HepG2 (cell line): ENCODE results near the gene FAM168A. TPM values are rescaled to one million over a fixed set of nuclear protein-coding genes. Genes with fewer than 3 reads are reported as not detected.

ENCODE experiments used
- AGO2 ChIP-seq: fragments of 200-400 bp; formaldehyde crosslinking; optimal IDR thresholded peaks from 2 replicates; pipeline ENCODE3; 2017; ENCODE audit warnings: mild to moderate bottlenecking, low read depth, low read length, moderate library complexity
- CEBPG ChIP-seq: IDR thresholded peaks from 2 replicates; pipeline ENCODE4 v1.6.1; 2016
- CHD4 ChIP-seq: fragments of 200-600 bp; sonication (generic); IDR thresholded peaks from 2 replicates; pipeline ENCODE4 v1.7.0; 2017; ENCODE audit warnings: mild to moderate bottlenecking, low read length, borderline replicate concordance
- CREB3 ChIP-seq: sonication (generic); formaldehyde crosslinking; IDR thresholded peaks from 2 replicates; pipeline ENCODE4 v1.5.0; 2020; ENCODE audit warnings: missing genetic modification reagents
- FOXA1 ChIP-seq, 2 experiments: fragments of 450-650 bp in 1 of 2; sonication (generic) in 1 of 2; formaldehyde crosslinking in 1 of 2; IDR thresholded peaks; 2 replicates each; pipeline versions ENCODE4 v1.4.0 to v1.6.1; 2016 to 2020; ENCODE audit warnings: missing genetic modification reagents in 1 of 2
- HINFP ChIP-seq: sonication (generic); formaldehyde crosslinking; IDR thresholded peaks from 2 replicates; pipeline ENCODE4 v1.4.0; 2020; ENCODE audit warnings: low read depth, mild to moderate bottlenecking, missing genetic modification reagents
- IRF2 ChIP-seq: IDR thresholded peaks from 2 replicates; pipeline ENCODE4 v1.6.1; 2018; ENCODE audit warnings: missing genetic modification reagents, missing compliant biosample characterization
- KDM2A ChIP-seq: sonication (generic); formaldehyde crosslinking; IDR thresholded peaks from 2 replicates; pipeline ENCODE4 v1.4.0; 2020; ENCODE audit warnings: low read depth, missing genetic modification reagents, borderline replicate concordance
- LCORL ChIP-seq, 2 experiments: fragments of 450-650 bp in 1 of 2; sonication (generic) in 1 of 2; formaldehyde crosslinking in 1 of 2; IDR thresholded peaks; 2 replicates each; pipeline versions ENCODE4 v1.5.0 to v1.6.1; 2017 to 2020; ENCODE audit warnings: antibody characterized with exemption in 1 of 2, missing genetic modification reagents in 1 of 2
- NR2F6 ChIP-seq, 2 experiments: IDR thresholded peaks; 2 replicates each; pipeline ENCODE4 v1.6.1; 2016; ENCODE audit warnings: antibody characterized with exemption in 1 of 2, mild to moderate bottlenecking in 1 of 2
- RBM39 ChIP-seq: fragments of 200-400 bp; formaldehyde crosslinking; IDR thresholded peaks from one replicate; pipeline ENCODE4 v1.6.1; 2018; ENCODE audit warnings: antibody characterized with exemption, mild to moderate bottlenecking, low read depth, low read length; ENCODE audit not compliant: poor library complexity, severe bottlenecking
- STAG1 ChIP-seq: sonication (generic); formaldehyde crosslinking; IDR thresholded peaks from 2 replicates; pipeline ENCODE4 v1.4.0; 2020; ENCODE audit warnings: missing genetic modification reagents
- YY1 ChIP-seq: IDR thresholded peaks from 2 replicates; pipeline ENCODE4 v1.6.1; 2011; ENCODE audit warnings: low read length, low read depth, moderate library complexity, mild to moderate bottlenecking; ENCODE audit not compliant: insufficient read depth, insufficient replicate concordance
- ZBTB33 ChIP-seq: sonication (generic); formaldehyde crosslinking; IDR thresholded peaks from 2 replicates; pipeline ENCODE4 v1.4.0; 2020; ENCODE audit warnings: missing genetic modification reagents
- ZFP91 ChIP-seq: sonication (generic); formaldehyde crosslinking; IDR thresholded peaks from 2 replicates; pipeline ENCODE4 v1.9.0; 2022; ENCODE audit warnings: missing genetic modification reagents, mild to moderate bottlenecking, borderline replicate concordance
- ZFY ChIP-seq: sonication (generic); formaldehyde crosslinking; IDR thresholded peaks from 2 replicates; pipeline ENCODE4 v1.4.0; 2020; ENCODE audit warnings: missing genetic modification reagents
- ZNF232 ChIP-seq: sonication (generic); formaldehyde crosslinking; IDR thresholded peaks from 2 replicates; pipeline ENCODE4 v1.4.0; 2020; ENCODE audit warnings: missing genetic modification reagents, borderline replicate concordance
- ZNF546 ChIP-seq: sonication (generic); formaldehyde crosslinking; conservative IDR thresholded peaks from 2 replicates; pipeline ENCODE4 v1.8.1; 2023; ENCODE audit warnings: mild to moderate bottlenecking, missing genetic modification reagents
- ZNF616 ChIP-seq: sonication (generic); formaldehyde crosslinking; IDR thresholded peaks from 2 replicates; pipeline ENCODE4 v1.5.0; 2020; ENCODE audit warnings: low read depth, mild to moderate bottlenecking, missing genetic modification reagents
- ZNF816 ChIP-seq: sonication (generic); formaldehyde crosslinking; IDR thresholded peaks from 2 replicates; pipeline ENCODE4 v1.8.0; 2022; ENCODE audit warnings: missing genetic modification reagents, mild to moderate bottlenecking, borderline replicate concordance
- ZXDC ChIP-seq: sonication (generic); formaldehyde crosslinking; IDR thresholded peaks from 2 replicates; pipeline ENCODE4 v1.5.0; 2020; ENCODE audit warnings: mild to moderate bottlenecking, missing genetic modification reagents
- polyA plus RNA-seq, 8 experiments: library from polyadenylated mRNA; depleted of rRNA in 3 of 8; stranded (reverse) in 7 of 8; unstranded in 1 of 8; fragments of >200 nt; fragmentation: Illumina TruSeq in 4 of 8; extraction: Trizol in 4 of 8; gene quantifications; 2 replicates each; pipeline versions ENCODE4 v1.2.1 to v1.2.3, GENCODE V29; 2011 to 2016; ENCODE audit warnings: low read depth in 4 of 8, missing spikeins in 1 of 8, mixed read lengths in 1 of 8; ENCODE audit not compliant: insufficient read depth in 1 of 8
- total RNA-seq, 5 experiments: library from RNA; depleted of rRNA; stranded (reverse); fragments of >200 nt; fragmentation: Illumina TruSeq; extraction: Trizol; gene quantifications; 2 replicates each; pipeline ENCODE4 v1.2.3, GENCODE V29; 2016; ENCODE audit warnings: low read depth in 1 of 5

FAM168A gene
- total and polyA plus RNA-seq, 2 of the 13 experiments (the other 11 are each of a cell fraction or from before 2014, with no cell fraction given): 13.9 to 15.8 TPM

- TF ChIP-seq LCORL (IDR thresholded peaks at IDR 0.05): no peak
- TF ChIP-seq LCORL (CRISPR knock-in tag; IDR thresholded peaks at IDR 0.05): 0 out of 2 replicates have a peak, but pooled peaks have one; percentile 34
- no peak for TF ChIP-seq ZFP91
- peak; percentile 92 for TF ChIP-seq STAG1 (CRISPR knock-in tag)
- no peak for TF ChIP-seq CHD4
- no peak for TF ChIP-seq ZXDC (CRISPR knock-in tag)
- TF ChIP-seq CEBPG (CRISPR knock-in tag): 0 out of 2 replicates have a peak, but pooled peaks have one; percentile 39
- no peak for TF ChIP-seq AGO2
- TF ChIP-seq ZBTB33: peak; percentile 93
- peak; percentile 49; the same call in 1 of the 2 replicates for TF ChIP-seq IRF2 (CRISPR knock-in tag)
- no peak for TF ChIP-seq HINFP
- no peak for TF ChIP-seq ZNF232 (CRISPR knock-in tag)
- no peak for TF ChIP-seq ZNF616 (CRISPR knock-in tag)
- no peak for TF ChIP-seq ZNF816 (CRISPR knock-in tag)
- no peak for TF ChIP-seq ZNF546 (CRISPR knock-in tag)
- no peak for TF ChIP-seq RBM39
- no peak for TF ChIP-seq NR2F6 (IDR thresholded peaks at IDR 0.05)
- 0 out of 2 replicates have a peak, but pooled peaks have one; percentile 42 for TF ChIP-seq NR2F6 (CRISPR knock-in tag; IDR thresholded peaks at IDR 0.05)
- TF ChIP-seq KDM2A (CRISPR knock-in tag): 0 out of 2 replicates have a peak, but pooled peaks have one; percentile 54
- TF ChIP-seq YY1: peak; percentile 6
- no peak for TF ChIP-seq FOXA1 (IDR thresholded peaks at IDR 0.05)
- no peak for TF ChIP-seq FOXA1 (CRISPR knock-in tag; IDR thresholded peaks at IDR 0.05)
- TF ChIP-seq ZFY: no peak
- no peak for TF ChIP-seq CREB3 (CRISPR knock-in tag)
Measured at GRCh38 chr11:73404048-73404447, 193.9 kb downstream of the FAM168A start (continued).
